Stimulated activated naive CD8-positive, alpha-beta T cell treated with anti-CD3 and anti-CD28 coated beads, Interleukin-15, Interleukin-2, amounts not matched to agents 100 ng/mL and 50 ng/mL, for 24 hours (primary cell): ENCODE measurements around the gene XPNPEP3.
A peak's percentile ranks its signal among the peaks of the same experiment; 100 is the strongest.

Experiments
- H3K27ac Mint-ChIP-seq: one replicate; pipeline ENCODE4 v1.8.0; 2021; ENCODE audit warnings: mild to moderate bottlenecking, mixed read lengths
- H3K27me3 Mint-ChIP-seq: one replicate; pipeline ENCODE4 v1.8.0; 2021; ENCODE audit warnings: mixed read lengths
- H3K36me3 Mint-ChIP-seq: one replicate; pipeline ENCODE4 v1.8.0; 2021; ENCODE audit warnings: low read depth, mixed read lengths
- H3K4me1 Mint-ChIP-seq: one replicate; pipeline ENCODE4 v1.8.0; 2021; ENCODE audit warnings: low read depth, mixed read lengths
- H3K4me3 Mint-ChIP-seq: one replicate; pipeline ENCODE4 v1.8.0; 2021; ENCODE audit warnings: mild to moderate bottlenecking, mixed read lengths
- H3K9me3 Mint-ChIP-seq: one replicate; pipeline ENCODE4 v1.8.0; 2021; ENCODE audit warnings: mixed read lengths

XPNPEP3 gene

DNA sequence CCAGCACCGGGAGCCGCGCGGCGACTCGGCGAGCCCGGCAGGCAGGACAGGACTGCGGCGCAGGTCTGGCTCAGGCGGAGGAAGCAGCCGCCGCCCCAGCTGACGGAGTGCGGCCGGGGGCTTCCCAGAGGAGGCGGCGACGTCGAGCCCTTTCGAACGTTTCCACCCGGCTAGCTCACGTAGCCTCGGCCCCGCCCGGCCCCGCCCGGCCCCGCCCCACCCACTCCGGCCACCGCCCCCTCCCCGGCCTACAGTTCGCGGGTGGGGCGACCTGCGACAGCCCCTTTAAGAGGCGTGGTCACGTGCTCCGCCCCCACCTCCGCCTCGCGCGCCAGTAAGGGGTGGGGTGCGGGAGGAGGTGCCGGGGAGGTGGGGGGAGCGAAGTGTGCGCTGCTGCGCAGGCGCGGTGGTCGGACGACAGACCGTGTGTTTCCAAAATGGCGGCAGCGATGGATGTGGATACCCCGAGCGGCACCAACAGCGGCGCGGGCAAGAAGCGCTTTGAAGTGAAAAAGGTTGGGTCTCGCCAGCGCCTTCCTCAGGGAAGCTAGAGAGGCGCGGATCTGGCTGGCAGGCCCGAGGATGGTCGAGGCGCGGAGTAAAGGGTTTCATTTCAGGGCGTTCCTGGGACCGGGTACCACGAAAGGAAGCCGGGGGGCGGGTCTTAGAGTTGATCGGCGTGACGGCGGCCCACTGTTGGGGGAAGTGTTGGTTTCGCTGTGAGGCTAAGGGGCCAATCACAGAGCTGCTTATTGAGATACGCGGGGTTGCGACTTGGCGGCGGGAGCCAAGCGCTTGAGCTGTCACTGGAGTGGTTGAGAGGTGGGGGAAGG is 94.2 kb downstream of the XPNPEP3 start, which contains the start of gene RBX1:
TSS of gene RBX1 (plus strand) at position 417 of the 833 bp plus-strand sequence. CDS start at position 438, 21 bp downstream.
- peak within 1 kb of the TSS; percentile 99 for H3K4me3 Mint-ChIP-seq
- no peaks in the 10 kb centered on the region for H3K27me3 Mint-ChIP-seq
- H3K27ac Mint-ChIP-seq, result peak within 1 kb of the TSS; percentile 99
- H3K4me1 Mint-ChIP-seq, result peaks cover 36% of the 10 kb centered on the region
- peaks cover 32% of the 10 kb centered on the region for H3K36me3 Mint-ChIP-seq
- no peaks in the 10 kb centered on the region for H3K9me3 Mint-ChIP-seq

DNA sequence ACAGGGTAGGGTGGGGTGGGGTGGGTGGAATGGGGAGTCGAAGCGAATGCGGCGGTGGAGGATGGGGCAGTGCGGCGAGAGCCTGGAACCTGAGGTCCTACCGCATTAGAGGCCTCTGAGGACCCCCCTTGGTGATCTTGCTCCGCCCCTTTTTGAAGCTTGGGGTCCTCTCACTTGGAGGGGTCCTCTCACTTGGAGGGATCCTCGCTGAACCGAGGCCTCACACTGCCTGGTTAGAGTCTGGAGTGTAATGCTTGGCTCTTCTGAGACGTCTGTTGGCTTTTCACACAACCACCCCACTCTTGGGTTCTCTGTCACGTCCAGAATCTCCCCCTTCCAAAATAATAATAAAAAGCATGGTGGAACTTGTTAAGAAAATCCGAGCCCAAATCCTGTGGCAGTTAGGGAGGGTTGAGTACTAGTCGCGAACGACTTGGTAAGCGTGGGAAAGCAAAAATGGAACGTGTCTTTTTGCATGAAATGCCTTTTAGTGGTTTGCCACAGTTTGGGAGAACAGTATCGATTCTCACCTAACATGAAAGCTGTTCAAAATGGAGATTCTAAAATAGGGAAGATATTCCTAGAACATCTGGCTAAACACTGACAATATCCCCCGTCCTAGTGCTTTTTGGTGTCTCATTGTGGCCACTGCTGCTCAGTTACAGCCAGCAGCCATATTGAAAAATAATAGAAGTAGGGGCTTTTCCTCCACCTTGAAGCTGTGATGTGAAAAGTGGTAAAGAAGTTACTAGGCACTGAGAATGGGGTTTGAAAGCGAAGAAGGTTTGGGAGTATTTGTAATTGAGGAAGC is 95.1 kb downstream of the XPNPEP3 start:
- Mint-ChIP-seq H3K27me3 (no peaks in the 10 kb centered on the region), H3K36me3 (peaks cover 32% of the 10 kb centered on the region)

DNA sequence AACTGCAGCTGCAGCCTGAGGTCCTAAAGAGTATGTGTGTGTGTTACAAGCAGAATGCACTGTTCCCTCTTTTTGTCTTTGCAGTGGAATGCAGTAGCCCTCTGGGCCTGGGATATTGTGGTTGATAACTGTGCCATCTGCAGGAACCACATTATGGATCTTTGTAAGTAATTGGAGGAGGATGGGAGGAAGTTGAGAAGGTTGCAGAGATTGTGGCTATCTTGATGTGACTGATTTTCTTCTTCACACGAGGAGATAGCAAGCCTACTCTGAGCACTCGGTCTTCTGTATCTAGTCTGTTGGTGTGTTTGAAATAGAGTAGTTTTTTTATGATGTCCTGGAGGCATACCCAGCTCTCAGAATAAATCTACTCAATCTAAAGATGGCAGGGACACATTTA is 96.5 kb downstream of the XPNPEP3 start:
- H3K9me3 Mint-ChIP-seq, result no peaks in the 10 kb centered on the region
- peaks cover 38% of the 10 kb centered on the region for H3K36me3 Mint-ChIP-seq
- H3K4me3 Mint-ChIP-seq, result peak overlapping the region; percentile 99
- peaks cover 36% of the 10 kb centered on the region for H3K4me1 Mint-ChIP-seq
- peak overlapping the region; percentile 99 for H3K27ac Mint-ChIP-seq
- H3K27me3 Mint-ChIP-seq, result no peaks in the 10 kb centered on the region

More for the DNA sequence above, 95.1 kb downstream of the XPNPEP3 start:
- H3K4me3 Mint-ChIP-seq, result peak overlapping the region; percentile 99
- no peaks in the 10 kb centered on the region for H3K9me3 Mint-ChIP-seq
- H3K27ac Mint-ChIP-seq, result peak overlapping the region; percentile 99
- peaks cover 36% of the 10 kb centered on the region for H3K4me1 Mint-ChIP-seq

DNA sequence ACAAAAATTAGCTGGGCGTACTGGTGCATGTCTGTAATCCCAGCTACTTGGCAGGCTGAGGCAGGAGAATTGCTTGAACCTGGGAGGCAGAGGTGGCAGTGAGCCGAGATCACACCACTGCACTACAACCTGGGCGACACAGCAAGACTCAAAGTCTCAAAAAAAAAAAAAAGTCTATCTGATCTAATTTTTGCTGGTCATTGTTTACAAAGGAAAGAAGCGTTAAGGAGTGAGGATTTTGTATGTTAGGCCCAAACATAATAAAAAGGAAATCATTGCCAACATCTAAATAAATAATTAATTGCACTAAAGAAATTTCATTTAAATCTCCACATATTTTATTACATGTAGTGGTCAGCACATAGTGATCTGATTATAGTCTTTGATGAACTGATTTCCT is 97.2 kb downstream of the XPNPEP3 start:
- H3K4me3 Mint-ChIP-seq, result peak overlapping the region; percentile 99
- H3K9me3 Mint-ChIP-seq, result no peaks in the 10 kb centered on the region
- H3K27me3 Mint-ChIP-seq, result no peaks in the 10 kb centered on the region
- H3K27ac Mint-ChIP-seq, result peak overlapping the region; percentile 63
- peaks cover 40% of the 10 kb centered on the region for H3K36me3 Mint-ChIP-seq
- H3K4me1 Mint-ChIP-seq, result peaks cover 36% of the 10 kb centered on the region

DNA sequence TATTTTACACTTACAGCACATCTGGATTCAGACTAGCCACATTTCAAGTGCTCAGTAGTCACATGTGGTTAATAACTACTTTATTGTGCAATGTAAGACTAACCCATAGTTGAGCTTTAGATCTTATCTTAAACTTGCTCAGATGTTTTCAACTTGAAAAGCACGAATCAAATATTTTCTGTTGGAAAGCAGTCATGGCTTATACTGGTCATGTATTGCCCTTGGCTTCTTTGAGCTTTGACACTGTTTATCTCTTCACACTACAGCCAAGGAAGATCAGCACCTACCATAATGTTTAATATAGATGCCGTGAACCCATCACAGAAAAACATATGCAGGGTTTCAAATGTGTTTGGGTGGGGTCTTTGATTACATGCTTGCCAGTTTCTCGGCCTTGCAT is 98.6 kb downstream of the XPNPEP3 start:
- Mint-ChIP-seq H3K4me1 (peaks cover 32% of the 10 kb centered on the region), H3K36me3 (peaks cover 51% of the 10 kb centered on the region), H3K4me3 (no peak overlapping the region), H3K9me3 (no peaks in the 10 kb centered on the region), H3K27me3 (no peaks in the 10 kb centered on the region), H3K27ac (no peak overlapping the region)

DNA sequence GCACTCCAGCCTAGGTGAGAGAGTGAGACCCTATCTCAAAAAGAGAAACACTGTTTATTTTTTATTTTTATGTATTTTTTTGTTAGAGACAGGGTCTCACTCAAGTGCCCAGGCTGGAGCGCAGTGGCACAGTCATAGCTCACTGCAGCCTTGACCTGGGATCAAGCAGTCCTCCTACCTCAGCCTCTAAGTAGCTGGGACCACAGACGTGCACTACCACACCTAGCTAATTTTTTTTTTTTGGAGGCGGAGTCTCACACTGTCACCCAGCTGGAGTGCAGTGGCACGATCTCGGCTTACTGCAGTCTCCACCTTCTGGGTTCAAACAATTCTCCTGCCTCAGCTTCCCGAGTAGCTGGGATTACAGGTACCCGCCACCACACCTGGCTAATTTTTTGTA is 100.7 kb downstream of the XPNPEP3 start:
- Mint-ChIP-seq H3K27me3 (no peaks in the 10 kb centered on the region), H3K4me3 (no peak overlapping the region), H3K27ac (no peak overlapping the region), H3K36me3 (peaks cover 45% of the 10 kb centered on the region), H3K9me3 (no peaks in the 10 kb centered on the region), H3K4me1 (peaks cover 25% of the 10 kb centered on the region)

DNA sequence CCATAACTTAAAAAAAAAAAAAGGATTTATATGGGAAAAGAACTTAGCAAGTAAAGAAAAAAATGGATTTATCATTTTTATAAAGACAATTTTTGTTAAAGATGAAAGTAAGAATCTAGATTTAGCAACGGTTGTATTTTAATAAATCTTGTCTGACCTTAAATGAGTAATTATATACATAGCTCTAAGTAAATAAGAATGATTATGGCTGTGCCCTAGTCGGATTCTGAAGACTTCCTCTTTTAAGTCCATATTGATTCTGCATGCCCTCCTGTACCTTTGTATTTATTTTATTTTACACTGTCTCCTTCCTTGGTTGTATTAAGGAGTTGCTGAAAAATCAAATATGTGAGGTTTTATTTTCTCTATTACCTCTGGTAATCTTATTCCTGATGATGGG is 101.4 kb downstream of the XPNPEP3 start:
- Mint-ChIP-seq H3K4me1 (peaks cover 18% of the 10 kb centered on the region), H3K36me3 (peaks cover 44% of the 10 kb centered on the region), H3K9me3 (no peaks in the 10 kb centered on the region), H3K27me3 (no peaks in the 10 kb centered on the region), H3K27ac (no peak overlapping the region), H3K4me3 (no peak overlapping the region)

DNA sequence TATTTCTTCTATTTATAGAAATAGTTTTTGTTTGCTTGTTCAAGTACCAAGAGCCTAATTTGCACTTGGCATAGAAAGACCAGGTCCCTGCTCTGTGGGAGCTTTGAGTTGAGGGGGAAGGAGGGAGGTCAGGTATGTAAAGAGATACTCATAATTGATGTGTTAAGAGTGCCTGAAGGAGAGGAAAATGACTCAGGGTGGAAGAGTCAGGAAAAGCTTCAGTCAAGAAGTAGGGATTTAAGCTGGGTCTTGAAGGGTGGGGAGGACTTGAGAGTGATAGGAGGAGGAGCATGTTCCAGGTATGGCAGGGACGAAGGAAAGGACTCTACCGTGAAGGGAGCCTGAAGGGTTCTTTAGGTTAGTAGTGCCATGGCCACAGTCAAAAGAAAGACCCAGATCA is 103.2 kb downstream of the XPNPEP3 start:
- Mint-ChIP-seq H3K27me3 (no peaks in the 10 kb centered on the region), H3K4me3 (no peak overlapping the region), H3K4me1 (no peaks in the 10 kb centered on the region), H3K9me3 (no peaks in the 10 kb centered on the region), H3K36me3 (peaks cover 42% of the 10 kb centered on the region), H3K27ac (no peak overlapping the region)

DNA sequence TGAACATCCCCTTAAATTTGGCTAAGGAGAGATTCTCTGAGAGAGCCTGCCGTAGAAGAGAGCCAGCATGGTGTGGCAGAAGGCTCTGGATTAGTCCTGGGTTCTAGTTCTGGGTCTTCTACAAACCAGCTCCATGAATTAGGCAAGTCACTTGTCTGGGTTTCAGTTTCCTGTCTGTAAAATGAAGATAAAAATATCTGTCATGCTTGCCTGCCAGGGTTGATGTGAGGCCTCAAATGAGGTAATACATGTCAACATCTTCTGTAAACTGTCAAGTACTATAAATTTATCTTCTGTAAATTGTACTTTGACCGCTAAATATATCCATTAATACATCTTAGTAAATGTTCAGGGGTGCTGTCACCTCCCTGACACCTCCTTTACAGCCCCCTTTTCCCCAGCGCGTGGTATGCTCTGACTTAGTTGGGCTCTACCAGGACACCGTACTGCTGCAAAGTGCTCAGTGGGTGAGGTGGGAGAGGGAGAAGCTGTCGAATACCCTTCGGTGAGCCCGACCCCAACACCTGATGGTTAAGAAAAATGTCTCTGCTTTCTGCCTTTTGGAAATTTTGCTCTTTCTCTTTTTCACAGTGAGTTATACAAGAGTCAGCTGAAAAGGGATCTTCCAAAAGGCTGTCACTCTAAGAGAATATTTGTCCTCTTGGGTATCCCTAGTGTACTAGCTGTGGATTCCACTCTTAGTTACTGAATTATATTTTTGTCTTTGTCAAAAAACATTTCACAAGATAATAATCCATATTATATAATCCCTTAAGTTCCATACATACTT is 109.2 kb downstream of the XPNPEP3 start:
- H3K4me3 Mint-ChIP-seq, result no peak overlapping the region

DNA sequence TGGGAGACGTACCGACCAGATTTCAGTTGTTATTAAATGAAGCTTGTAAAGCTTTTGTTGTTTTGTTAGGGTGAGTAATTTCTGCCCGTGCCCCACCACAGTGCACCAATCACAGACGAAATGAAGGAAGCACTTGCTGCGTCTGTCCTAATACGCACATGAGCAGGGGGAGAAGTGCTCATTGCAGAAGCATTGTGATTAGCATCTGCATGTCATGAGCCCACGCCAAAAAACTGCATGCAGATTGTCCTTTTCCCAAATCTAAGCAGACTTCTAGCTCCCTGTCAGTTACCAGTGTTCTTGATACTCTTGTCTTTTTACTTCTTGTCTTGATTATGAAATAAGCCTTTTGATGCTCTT is 109.8 kb downstream of the XPNPEP3 start:
- peaks cover 12% of the 10 kb centered on the region for H3K4me1 Mint-ChIP-seq
- peaks cover 53% of the 10 kb centered on the region for H3K36me3 Mint-ChIP-seq
- no peaks in the 10 kb centered on the region for H3K9me3 Mint-ChIP-seq
- no peak overlapping the region for H3K4me3 Mint-ChIP-seq
- H3K27me3 Mint-ChIP-seq, result no peaks in the 10 kb centered on the region
- H3K27ac Mint-ChIP-seq, result no peak overlapping the region

More for the DNA sequence above, 109.2 kb downstream of the XPNPEP3 start:
- H3K9me3 Mint-ChIP-seq, result no peaks in the 10 kb centered on the region
- no peaks in the 10 kb centered on the region for H3K27me3 Mint-ChIP-seq
- H3K36me3 Mint-ChIP-seq, result peaks cover 53% of the 10 kb centered on the region
- H3K4me1 Mint-ChIP-seq, result peaks cover 12% of the 10 kb centered on the region
- peak overlapping the region; percentile 26 for H3K27ac Mint-ChIP-seq

DNA sequence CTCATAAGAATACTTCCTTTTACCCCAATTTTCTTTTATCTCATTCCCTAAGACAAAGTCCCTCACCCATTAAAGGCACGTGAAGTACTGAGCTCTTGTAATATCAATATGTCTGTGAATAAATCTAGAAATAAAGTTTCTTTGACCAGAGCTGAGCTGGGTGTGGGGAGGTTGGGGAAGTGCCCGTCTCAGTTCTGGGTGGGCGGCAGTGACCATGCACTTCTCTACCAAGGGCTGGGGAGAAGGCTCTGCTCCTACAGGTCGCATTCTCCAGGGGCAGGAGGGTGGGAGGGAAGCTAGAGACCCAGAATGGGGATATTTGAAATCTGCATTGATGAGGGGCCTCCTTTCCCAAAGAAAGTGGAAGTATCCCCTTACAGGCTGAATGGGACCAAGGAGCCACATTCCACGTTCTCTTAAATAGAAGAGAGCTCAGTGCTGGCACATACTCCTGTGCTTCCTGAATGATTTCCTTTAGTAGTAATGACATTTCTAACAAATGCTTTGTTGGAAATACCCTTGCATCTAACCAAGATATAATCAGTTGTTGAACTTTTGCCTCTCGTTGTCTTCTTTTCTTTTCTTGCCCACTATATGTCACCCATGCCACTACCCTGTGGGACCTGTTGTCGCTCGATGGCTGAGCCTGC is 110.3 kb downstream of the XPNPEP3 start:
- Mint-ChIP-seq H3K27me3 (no peaks in the 10 kb centered on the region), H3K9me3 (no peaks in the 10 kb centered on the region), H3K27ac (no peak overlapping the region), H3K36me3 (peaks cover 58% of the 10 kb centered on the region), H3K4me3 (no peak overlapping the region), H3K4me1 (peaks cover 12% of the 10 kb centered on the region)

DNA sequence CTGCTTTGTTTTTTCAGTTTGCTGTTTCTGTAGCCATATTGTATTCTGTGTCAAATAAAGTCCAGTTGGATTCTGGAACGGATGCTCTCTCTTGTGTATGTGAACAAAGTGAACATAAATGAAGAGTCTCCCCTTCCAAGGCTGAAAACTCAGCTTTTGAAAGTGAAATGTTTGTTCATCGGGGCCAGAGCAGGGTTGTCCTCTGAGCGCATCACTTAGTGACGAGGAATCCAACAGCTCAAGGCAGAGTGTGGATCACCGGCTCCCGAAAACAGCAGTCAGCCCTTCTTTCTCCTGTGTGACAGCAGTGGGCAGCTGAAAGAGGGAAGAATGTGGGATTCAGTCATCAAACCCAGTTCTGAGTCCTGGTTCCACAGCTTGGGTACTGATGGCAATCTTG is 115.6 kb downstream of the XPNPEP3 start:
- H3K4me1 Mint-ChIP-seq, result peaks cover 4% of the 10 kb centered on the region
- H3K9me3 Mint-ChIP-seq, result no peaks in the 10 kb centered on the region
- peaks cover 17% of the 10 kb centered on the region for H3K36me3 Mint-ChIP-seq
- H3K4me3 Mint-ChIP-seq, result no peak overlapping the region
- H3K27ac Mint-ChIP-seq, result no peak overlapping the region
- H3K27me3 Mint-ChIP-seq, result no peaks in the 10 kb centered on the region

DNA sequence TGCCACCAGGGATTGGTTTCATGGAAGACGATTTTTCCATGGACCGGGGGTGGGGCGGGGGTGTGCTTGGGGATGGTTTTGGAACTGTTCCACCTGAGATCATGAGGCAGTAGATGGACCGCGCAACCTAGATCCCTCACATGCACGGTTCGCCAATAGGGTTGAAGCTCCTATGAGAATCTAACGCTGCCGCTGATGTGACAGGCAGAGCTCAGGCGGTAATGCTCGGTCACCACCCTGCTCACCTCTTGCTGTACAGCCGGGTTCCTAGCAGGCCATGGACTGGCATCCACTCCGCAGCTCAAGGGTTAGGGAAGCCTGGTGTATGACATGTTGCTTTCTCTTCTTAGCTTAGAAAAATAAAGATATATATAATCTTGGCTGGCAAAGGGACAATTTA is 116.2 kb downstream of the XPNPEP3 start:
- H3K36me3 Mint-ChIP-seq, result peaks cover 14% of the 10 kb centered on the region
- H3K27me3 Mint-ChIP-seq, result no peaks in the 10 kb centered on the region
- H3K27ac Mint-ChIP-seq, result no peak overlapping the region
- H3K4me1 Mint-ChIP-seq, result peaks cover 4% of the 10 kb centered on the region
- H3K9me3 Mint-ChIP-seq, result no peaks in the 10 kb centered on the region
- H3K4me3 Mint-ChIP-seq, result no peak overlapping the region

DNA sequence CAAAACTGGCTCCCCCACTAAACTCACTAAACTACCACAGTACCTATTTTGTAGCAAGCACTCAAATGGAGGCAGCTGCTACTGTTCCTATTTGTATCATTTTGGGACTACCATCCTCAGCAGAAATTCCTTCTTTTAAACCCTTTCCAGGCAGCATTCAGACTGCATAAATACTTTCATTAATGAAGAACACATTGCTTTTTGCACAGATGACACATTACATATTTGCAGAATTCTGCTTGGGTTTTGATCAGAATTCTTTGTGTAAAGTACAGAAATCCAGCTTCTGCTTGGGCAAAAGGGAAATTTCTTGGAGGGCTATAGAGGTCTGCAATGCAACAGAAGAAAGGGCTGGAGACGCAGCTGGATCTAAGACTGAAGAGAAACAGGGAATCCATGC is 118.4 kb downstream of the XPNPEP3 start:
- Mint-ChIP-seq H3K9me3 (no peaks in the 10 kb centered on the region), H3K36me3 (peaks cover 11% of the 10 kb centered on the region), H3K27ac (no peak overlapping the region)

More for the DNA sequence above, 118.4 kb downstream of the XPNPEP3 start:
- Mint-ChIP-seq H3K4me3 (no peak overlapping the region), H3K27me3 (no peaks in the 10 kb centered on the region), H3K4me1 (peaks cover 3% of the 10 kb centered on the region)
